Mesothelial cell of epicardium (in vitro differentiated cells): ENCODE measurements around the gene PGS1. TPM values are rescaled to one million over a fixed set of nuclear protein-coding genes. Genes with fewer than 3 reads are reported as not detected.

ENCODE experiments used
- DNase-seq, 2 experiments: peaks; one replicate each; pipeline ENCODE4 v3.0.0; 2021; ENCODE audit warnings: low spot score in 2 of 2; ENCODE audit not compliant: unreplicated experiment in 2 of 2
- H3K27ac Mint-ChIP-seq: 2 replicates; pipeline ENCODE4 v1.8.0; 2021; ENCODE audit warnings: mixed read lengths
- H3K27me3 Mint-ChIP-seq: 2 replicates; pipeline ENCODE4 v1.8.0; 2021; ENCODE audit warnings: low read depth, mixed read lengths
- H3K36me3 Mint-ChIP-seq: 2 replicates; pipeline ENCODE4 v1.8.0; 2021; ENCODE audit warnings: mixed read lengths
- H3K4me1 Mint-ChIP-seq: 2 replicates; pipeline ENCODE4 v1.8.0; 2021; ENCODE audit warnings: mixed read lengths
- H3K4me3 Mint-ChIP-seq: 2 replicates; pipeline ENCODE4 v1.8.0; 2021; ENCODE audit warnings: mild to moderate bottlenecking, moderate library complexity, mixed read lengths
- H3K9me3 Mint-ChIP-seq: 2 replicates; pipeline ENCODE4 v1.8.0; 2021; ENCODE audit warnings: mixed read lengths
- CTCF ChIP-seq: fragments of 200-600 bp; sonication (generic); IDR thresholded peaks from one replicate; pipeline ENCODE4 v1.5.0; 2021; ENCODE audit warnings: antibody characterized with exemption; ENCODE audit not compliant: unreplicated experiment
- total RNA-seq: library from RNA; stranded (reverse); gene quantifications from 3 replicates; pipeline ENCODE4 v1.2.1, GENCODE V29; 2021

PGS1 gene
- total RNA-seq, 1 donor from 2014 or later, result 62.3 TPM

GRCh38 chr17:78380370-78380769 lies 1.9 kb downstream of the PGS1 start:
- Mint-ChIP-seq H3K4me3 (peak overlapping the region; percentile 94), H3K27ac (peak overlapping the region; percentile 20), H3K4me1 (peaks cover 49% of the 10 kb centered on the region), H3K36me3 (no peaks in the 10 kb centered on the region), H3K9me3 (no peaks in the 10 kb centered on the region), H3K27me3 (no peaks in the 10 kb centered on the region)
- DNase-seq, result no peak
- no peak for TF ChIP-seq CTCF

- DNase-seq, result no peak
- H3K36me3 Mint-ChIP-seq, result no peaks in the 10 kb centered on the region
- TF ChIP-seq CTCF, result no peak
- H3K4me1 Mint-ChIP-seq, result peaks cover 44% of the 10 kb centered on the region
- H3K9me3 Mint-ChIP-seq, result no peaks in the 10 kb centered on the region
- peak overlapping the region; percentile 3 for H3K4me3 Mint-ChIP-seq
- H3K27ac Mint-ChIP-seq, result peak overlapping the region; percentile 6
- no peaks in the 10 kb centered on the region for H3K27me3 Mint-ChIP-seq
These were observed 3.3 kb downstream of the PGS1 start for GRCh38 chr17:78381601-78382232.

- H3K27ac Mint-ChIP-seq, result peak overlapping the region; percentile 41
- no peaks in the 10 kb centered on the region for H3K27me3 Mint-ChIP-seq
- no peaks in the 10 kb centered on the region for H3K9me3 Mint-ChIP-seq
- peaks cover 47% of the 10 kb centered on the region for H3K4me1 Mint-ChIP-seq
- DNase-seq, result no peak
- no peaks in the 10 kb centered on the region for H3K36me3 Mint-ChIP-seq
- TF ChIP-seq CTCF, result no peak
- H3K4me3 Mint-ChIP-seq, result no peak overlapping the region
These were observed 5.4 kb downstream of the PGS1 start for GRCh38 chr17:78383725-78384471.

GRCh38 chr17:78384479-78385175 lies 6.2 kb downstream of the PGS1 start:
- no peak for DNase-seq
- H3K27me3 Mint-ChIP-seq, result no peaks in the 10 kb centered on the region
- TF ChIP-seq CTCF, result no peak
- H3K36me3 Mint-ChIP-seq, result no peaks in the 10 kb centered on the region
- peaks cover 41% of the 10 kb centered on the region for H3K4me1 Mint-ChIP-seq
- H3K9me3 Mint-ChIP-seq, result no peaks in the 10 kb centered on the region
- peak overlapping the region; percentile 41 for H3K27ac Mint-ChIP-seq
- H3K4me3 Mint-ChIP-seq, result no peak overlapping the region

GRCh38 chr17:78387977-78388941 lies 9.8 kb downstream of the PGS1 start:
- Mint-ChIP-seq H3K4me1 (peaks cover 43% of the 10 kb centered on the region), H3K4me3 (no peak overlapping the region), H3K27ac (peak overlapping the region; percentile 72), H3K27me3 (no peaks in the 10 kb centered on the region), H3K9me3 (no peaks in the 10 kb centered on the region), H3K36me3 (peaks cover 2% of the 10 kb centered on the region)
- no peak for DNase-seq
- TF ChIP-seq CTCF, result no peak
